ENCODE results near the gene MOAP1.
A peak's percentile ranks its signal among the peaks of the same experiment; 100 is the strongest.
"Not testable (repeated sequence)": the region's sequence is repeated elsewhere in the genome, so short reads cannot be mapped to it uniquely, and the experiment has no call there.

Gene MOAP1

DNA sequence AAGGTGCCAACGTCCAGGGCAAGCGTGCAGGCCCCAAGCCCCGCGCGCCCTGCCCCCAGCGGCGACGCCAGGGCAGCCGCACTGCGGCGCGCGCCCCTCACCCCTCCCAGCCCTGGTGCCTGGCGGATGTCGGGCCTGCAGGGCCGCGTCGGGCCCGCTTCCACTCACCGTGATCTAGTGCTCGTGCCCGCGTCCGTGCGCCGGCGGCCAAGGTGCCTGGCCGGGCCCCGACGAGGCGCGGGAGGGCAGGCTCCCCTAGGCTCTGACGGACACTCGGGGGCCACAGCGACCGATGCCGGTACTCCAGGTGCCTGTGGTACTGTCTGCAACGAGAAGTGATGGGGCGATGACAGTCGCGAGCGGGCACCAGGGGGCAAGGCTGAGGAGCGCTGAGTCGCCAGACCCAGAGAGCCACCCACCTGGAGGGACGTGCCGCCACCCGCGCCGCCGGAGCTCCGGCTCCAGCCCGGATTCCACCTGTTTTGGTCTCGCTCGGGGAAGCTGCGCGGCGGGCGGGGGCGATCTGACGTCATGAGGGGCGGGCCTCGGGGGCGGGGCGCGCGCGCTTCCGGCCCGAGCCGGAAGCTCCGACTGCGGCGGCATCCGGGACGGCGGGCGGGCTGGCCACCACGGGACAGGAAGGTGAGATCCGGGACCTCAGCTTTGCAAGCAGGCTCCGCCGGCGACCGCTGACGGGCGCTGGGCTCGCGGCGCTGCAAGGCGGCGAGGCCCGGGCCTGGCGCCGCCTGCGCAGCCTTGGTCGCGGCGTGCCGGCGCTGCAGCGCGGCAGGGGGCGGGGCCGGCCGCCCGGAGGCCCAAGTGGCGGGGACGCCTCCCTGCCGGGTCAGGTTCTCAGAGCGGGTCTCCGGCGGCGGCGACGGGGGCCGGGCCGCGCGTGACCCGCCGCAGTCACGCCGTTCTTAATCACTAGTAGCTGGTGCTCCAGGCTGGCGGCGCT is at the start of gene MOAP1, which contains the start of gene LYSET:
Gene MOAP1, minus strand, starts transcription at position 507 of the 958 bp plus-strand sequence. CDS start 655 bp downstream, outside the sequence.
Gene LYSET, plus strand, starts transcription at position 927 of the 958 bp plus-strand sequence. CDS start 89 bp downstream, outside the sequence.
- Histone ChIP-seq H3K9ac (ENCODE audit: low read length in 2 of 2) (peak within 1 kb of the TSS; percentile 95 to 97), H3K9me3 (ENCODE audit: control insufficient read depth in 2 of 2, low read length in 2 of 2) (no peaks in the 10 kb centered on the region), H3K27me3 (ENCODE audit: control insufficient read depth in 1 of 2, insufficient read depth in 2 of 2, low read length in 2 of 2) (no peaks in the 10 kb centered on the region), H3K4me1 (ENCODE audit: control insufficient read depth, insufficient read depth, low read length) (peaks cover 22% of the 10 kb centered on the region), H3K27ac (ENCODE audit: low read length) (peak within 1 kb of the TSS; percentile 92), H3K4me3 (ENCODE audit: low read length in 2 of 2) (peak within 1 kb of the TSS; percentile 90 to 96), H3K36me3 (ENCODE audit: control insufficient read depth in 2 of 2, insufficient read depth in 2 of 2, low read length in 2 of 2) (peaks cover 9% of the 10 kb centered on the region in 2 donors)

- not testable (repeated sequence) for H3K27me3 ChIP-seq (ENCODE audit: control insufficient read depth in 1 of 2, insufficient read depth in 2 of 2, low read length in 2 of 2); H3K27ac ChIP-seq (ENCODE audit: low read length); H3K9me3 ChIP-seq (ENCODE audit: control insufficient read depth in 2 of 2, low read length in 2 of 2); H3K9ac ChIP-seq (ENCODE audit: low read length in 2 of 2); H3K4me3 ChIP-seq (ENCODE audit: low read length in 2 of 2); H3K36me3 ChIP-seq (ENCODE audit: control insufficient read depth in 2 of 2, insufficient read depth in 2 of 2, low read length in 2 of 2)
- H3K4me1 ChIP-seq (ENCODE audit: control insufficient read depth, insufficient read depth, low read length) = peaks cover 14% of the 10 kb centered on the region
Observed at GRCh38 chr14:93233078-93233477, 48.4 kb upstream of the MOAP1 start.

- H3K4me3 ChIP-seq (ENCODE audit: low read length in 2 of 2) = peak overlapping the region; percentile 79
- peaks cover 11 to 14% of the 10 kb centered on the region in 2 donors for H3K36me3 ChIP-seq (ENCODE audit: control insufficient read depth in 2 of 2, insufficient read depth in 2 of 2, low read length in 2 of 2)
- H3K27ac ChIP-seq (ENCODE audit: low read length) = no peak overlapping the region
- H3K9ac ChIP-seq (ENCODE audit: low read length in 2 of 2) = no peak overlapping the region
- peaks cover 14% of the 10 kb centered on the region for H3K4me1 ChIP-seq (ENCODE audit: control insufficient read depth, insufficient read depth, low read length)
- peaks cover 0 to 2% of the 10 kb centered on the region in 2 donors for H3K27me3 ChIP-seq (ENCODE audit: control insufficient read depth in 1 of 2, insufficient read depth in 2 of 2, low read length in 2 of 2)
- no peaks in the 10 kb centered on the region for H3K9me3 ChIP-seq (ENCODE audit: control insufficient read depth in 2 of 2, low read length in 2 of 2)
Observed at GRCh38 chr14:93232159-93232558, 47.5 kb upstream of the MOAP1 start.

- peak overlapping the region; percentile 79 for H3K4me3 ChIP-seq (ENCODE audit: low read length in 2 of 2)
- peaks cover 14% of the 10 kb centered on the region for H3K4me1 ChIP-seq (ENCODE audit: control insufficient read depth, insufficient read depth, low read length)
- H3K27me3 ChIP-seq (ENCODE audit: control insufficient read depth in 1 of 2, insufficient read depth in 2 of 2, low read length in 2 of 2) = peaks cover 0 to 2% of the 10 kb centered on the region in 2 donors
- peaks cover 15 to 18% of the 10 kb centered on the region in 2 donors for H3K36me3 ChIP-seq (ENCODE audit: control insufficient read depth in 2 of 2, insufficient read depth in 2 of 2, low read length in 2 of 2)
- H3K27ac ChIP-seq (ENCODE audit: low read length) = no peak overlapping the region
- H3K9ac ChIP-seq (ENCODE audit: low read length in 2 of 2) = peak overlapping the region; percentile 54 to 68
- no peaks in the 10 kb centered on the region for H3K9me3 ChIP-seq (ENCODE audit: control insufficient read depth in 2 of 2, low read length in 2 of 2)
Observed at GRCh38 chr14:93231129-93231979, 46.7 kb upstream of the MOAP1 start.

DNA sequence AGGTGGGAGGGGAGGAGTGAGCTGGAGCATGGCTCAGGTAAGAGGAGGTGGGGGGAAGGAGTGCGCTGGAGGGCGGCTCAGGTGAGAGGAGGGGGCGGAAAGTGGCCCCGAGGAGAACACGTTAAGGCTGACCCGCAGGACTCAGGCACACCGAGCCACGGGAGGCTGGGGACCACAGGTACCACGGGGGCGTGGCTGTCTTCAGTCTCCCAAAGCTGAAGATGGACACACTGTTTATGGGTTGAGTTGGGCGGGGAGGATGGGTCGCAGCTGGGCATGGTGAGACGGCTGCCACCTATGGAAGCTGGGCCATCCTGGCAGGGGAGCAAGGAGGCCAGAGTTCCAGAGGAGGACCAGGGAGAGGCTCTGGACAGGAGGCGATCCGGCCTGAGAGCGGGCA is 45.8 kb upstream of the MOAP1 start:
- peaks cover 0 to 2% of the 10 kb centered on the region in 2 donors for H3K27me3 ChIP-seq (ENCODE audit: control insufficient read depth in 1 of 2, insufficient read depth in 2 of 2, low read length in 2 of 2)
- H3K9ac ChIP-seq (ENCODE audit: low read length in 2 of 2) = no peak overlapping the region
- no peak overlapping the region for H3K27ac ChIP-seq (ENCODE audit: low read length)
- H3K4me3 ChIP-seq (ENCODE audit: low read length in 2 of 2) = peak overlapping the region in 1 of 2 donors; percentile 79
- H3K4me1 ChIP-seq (ENCODE audit: control insufficient read depth, insufficient read depth, low read length) = peaks cover 14% of the 10 kb centered on the region
- no peaks in the 10 kb centered on the region for H3K9me3 ChIP-seq (ENCODE audit: control insufficient read depth in 2 of 2, low read length in 2 of 2)
- peaks cover 15 to 26% of the 10 kb centered on the region in 2 donors for H3K36me3 ChIP-seq (ENCODE audit: control insufficient read depth in 2 of 2, insufficient read depth in 2 of 2, low read length in 2 of 2)

DNA sequence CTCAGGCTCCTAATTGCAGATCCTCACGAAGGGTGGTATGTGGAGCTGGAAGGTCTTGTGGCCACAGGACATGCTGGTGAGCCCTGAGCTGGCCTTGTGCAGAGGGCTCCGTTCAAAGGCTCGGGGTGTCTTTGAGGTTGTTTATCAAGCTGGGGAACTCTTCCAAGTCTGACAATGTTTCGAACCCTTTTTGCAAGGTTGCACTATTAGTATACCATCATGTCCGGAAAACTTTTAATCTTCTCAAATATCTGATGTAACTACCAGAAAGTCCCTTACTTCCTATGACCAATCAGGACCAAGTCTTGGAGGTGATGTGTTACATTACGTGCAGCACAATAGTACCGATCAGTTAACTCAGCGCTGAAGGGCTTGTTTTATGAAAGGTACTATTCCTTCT is 43.9 kb upstream of the MOAP1 start:
- Histone ChIP-seq H3K4me1 (ENCODE audit: control insufficient read depth, insufficient read depth, low read length) (peaks cover 12% of the 10 kb centered on the region), H3K9ac (ENCODE audit: low read length in 2 of 2) (no peak overlapping the region), H3K27ac (ENCODE audit: low read length) (no peak overlapping the region), H3K4me3 (ENCODE audit: low read length in 2 of 2) (no peak overlapping the region), H3K36me3 (ENCODE audit: control insufficient read depth in 2 of 2, insufficient read depth in 2 of 2, low read length in 2 of 2) (peaks cover 24 to 29% of the 10 kb centered on the region in 2 donors), H3K27me3 (ENCODE audit: control insufficient read depth in 1 of 2, insufficient read depth in 2 of 2, low read length in 2 of 2) (peaks cover 0 to 2% of the 10 kb centered on the region in 2 donors), H3K9me3 (ENCODE audit: control insufficient read depth in 2 of 2, low read length in 2 of 2) (no peaks in the 10 kb centered on the region)

GRCh38 chr14:93223565-93223964 is 38.9 kb upstream of the MOAP1 start:
- H3K36me3 ChIP-seq (ENCODE audit: control insufficient read depth in 2 of 2, insufficient read depth in 2 of 2, low read length in 2 of 2) = peaks cover 32 to 34% of the 10 kb centered on the region in 2 donors
- no peaks in the 10 kb centered on the region for H3K9me3 ChIP-seq (ENCODE audit: control insufficient read depth in 2 of 2, low read length in 2 of 2)

DNA sequence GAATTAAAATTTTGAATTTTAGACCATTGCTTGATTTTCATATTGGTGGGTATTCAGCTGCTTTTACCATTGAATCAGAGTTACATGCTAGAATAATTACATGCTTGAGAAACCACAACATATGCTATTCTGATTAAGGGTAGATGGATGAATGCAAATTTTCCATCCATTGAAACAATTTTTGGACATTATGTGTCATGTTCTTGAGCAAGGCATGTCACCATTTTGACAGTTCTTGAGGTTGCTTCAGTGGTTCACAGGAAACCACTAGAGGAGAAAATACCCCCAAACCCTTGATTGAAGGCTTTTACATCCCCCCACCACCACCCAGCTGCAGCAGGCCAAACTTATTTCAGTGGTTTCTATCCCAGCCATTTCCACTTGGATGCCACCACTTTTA is 35.8 kb upstream of the MOAP1 start:
- Histone ChIP-seq H3K9me3 (ENCODE audit: control insufficient read depth in 2 of 2, low read length in 2 of 2) (no peaks in the 10 kb centered on the region), H3K27me3 (ENCODE audit: control insufficient read depth in 1 of 2, insufficient read depth in 2 of 2, low read length in 2 of 2) (no peaks in the 10 kb centered on the region), H3K36me3 (ENCODE audit: control insufficient read depth in 2 of 2, insufficient read depth in 2 of 2, low read length in 2 of 2) (peaks cover 25 to 30% of the 10 kb centered on the region in 2 donors), H3K4me3 (ENCODE audit: low read length in 2 of 2) (no peak overlapping the region), H3K27ac (ENCODE audit: low read length) (no peak overlapping the region), H3K4me1 (ENCODE audit: control insufficient read depth, insufficient read depth, low read length) (no peaks in the 10 kb centered on the region), H3K9ac (ENCODE audit: low read length in 2 of 2) (no peak overlapping the region)

More at GRCh38 chr14:93223565-93223964, 38.9 kb upstream of the MOAP1 start:
- H3K4me1 ChIP-seq (ENCODE audit: control insufficient read depth, insufficient read depth, low read length) = no peaks in the 10 kb centered on the region
- no peak overlapping the region for H3K4me3 ChIP-seq (ENCODE audit: low read length in 2 of 2)
- no peaks in the 10 kb centered on the region for H3K27me3 ChIP-seq (ENCODE audit: control insufficient read depth in 1 of 2, insufficient read depth in 2 of 2, low read length in 2 of 2)
- H3K27ac ChIP-seq (ENCODE audit: low read length) = no peak overlapping the region
- no peak overlapping the region for H3K9ac ChIP-seq (ENCODE audit: low read length in 2 of 2)

- H3K9ac ChIP-seq (ENCODE audit: low read length in 2 of 2) = no peak overlapping the region
- H3K9me3 ChIP-seq (ENCODE audit: control insufficient read depth in 2 of 2, low read length in 2 of 2) = no peaks in the 10 kb centered on the region
- no peaks in the 10 kb centered on the region for H3K27me3 ChIP-seq (ENCODE audit: control insufficient read depth in 1 of 2, insufficient read depth in 2 of 2, low read length in 2 of 2)
- no peak overlapping the region for H3K4me3 ChIP-seq (ENCODE audit: low read length in 2 of 2)
- H3K27ac ChIP-seq (ENCODE audit: low read length) = no peak overlapping the region
- H3K36me3 ChIP-seq (ENCODE audit: control insufficient read depth in 2 of 2, insufficient read depth in 2 of 2, low read length in 2 of 2) = peaks cover 28 to 29% of the 10 kb centered on the region in 2 donors
- no peaks in the 10 kb centered on the region for H3K4me1 ChIP-seq (ENCODE audit: control insufficient read depth, insufficient read depth, low read length)
Observed at GRCh38 chr14:93219103-93219726, 34.5 kb upstream of the MOAP1 start.

DNA sequence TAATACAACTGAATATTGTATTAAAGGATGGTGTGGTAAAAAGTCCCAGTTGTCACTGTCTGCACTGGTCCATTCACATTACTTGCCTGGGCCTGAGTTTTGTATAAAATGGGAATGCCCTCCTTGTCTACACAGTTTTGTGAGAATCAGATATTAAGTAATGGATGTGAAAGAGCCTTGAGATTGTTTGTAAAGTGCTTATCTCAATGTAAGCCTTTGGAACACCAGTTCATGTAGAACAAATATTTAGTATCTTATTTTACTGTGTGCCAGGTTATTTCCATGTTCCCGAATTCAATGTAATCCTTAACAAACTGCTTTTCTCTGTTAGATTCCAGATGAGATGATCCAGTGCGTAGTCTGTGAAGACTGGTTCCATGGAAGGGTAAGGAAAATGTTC is 29.9 kb upstream of the MOAP1 start:
- H3K4me3 ChIP-seq (ENCODE audit: low read length in 2 of 2) = no peak overlapping the region
- H3K27ac ChIP-seq (ENCODE audit: low read length) = no peak overlapping the region
- no peaks in the 10 kb centered on the region for H3K4me1 ChIP-seq (ENCODE audit: control insufficient read depth, insufficient read depth, low read length)
- H3K36me3 ChIP-seq (ENCODE audit: control insufficient read depth in 2 of 2, insufficient read depth in 2 of 2, low read length in 2 of 2) = peaks cover 25 to 30% of the 10 kb centered on the region in 2 donors
- no peaks in the 10 kb centered on the region for H3K27me3 ChIP-seq (ENCODE audit: control insufficient read depth in 1 of 2, insufficient read depth in 2 of 2, low read length in 2 of 2)
- no peak overlapping the region for H3K9ac ChIP-seq (ENCODE audit: low read length in 2 of 2)
- H3K9me3 ChIP-seq (ENCODE audit: control insufficient read depth in 2 of 2, low read length in 2 of 2) = no peaks in the 10 kb centered on the region
